HepG2 (cell line): Measurements from ENCODE around the gene TAMALIN.

Experiments used
- FOSL1 ChIP-seq: sonication (generic); formaldehyde crosslinking; IDR thresholded peaks from 2 replicates; pipeline ENCODE4 v1.9.0; 2021; ENCODE audit warnings: missing genetic modification reagents, borderline replicate concordance
- ZFP90 ChIP-seq: sonication (generic); formaldehyde crosslinking; IDR thresholded peaks from 2 replicates; pipeline ENCODE4 v1.8.0; 2022; ENCODE audit warnings: missing genetic modification reagents, mild to moderate bottlenecking, inconsistent platforms, borderline replicate concordance
- ZKSCAN8 ChIP-seq: IDR thresholded peaks from 2 replicates; pipeline ENCODE4 v1.6.1; 2016; ENCODE audit warnings: borderline replicate concordance, missing genetic modification reagents, missing compliant biosample characterization
- TF ChIP-seq, protein P1 (sequence below): IDR thresholded peaks from 2 replicates; pipeline ENCODE4 v1.6.1; 2016; ENCODE audit warnings: low read depth, borderline replicate concordance
- TF ChIP-seq, protein P2 (sequence below): IDR thresholded peaks from 2 replicates; pipeline ENCODE4 v1.6.1; 2018; ENCODE audit warnings: missing genetic modification reagents, mild to moderate bottlenecking, missing compliant biosample characterization
- TF ChIP-seq, protein P3 (sequence below): sonication (generic); formaldehyde crosslinking; IDR thresholded peaks from 2 replicates; pipeline ENCODE4 v1.9.0; 2021; ENCODE audit warnings: missing genetic modification reagents, borderline replicate concordance
- TF ChIP-seq, protein P4 (sequence below): sonication (generic); formaldehyde crosslinking; IDR thresholded peaks from 2 replicates; pipeline ENCODE4 v1.5.0; 2020; ENCODE audit warnings: mild to moderate bottlenecking, missing genetic modification reagents, moderate library complexity
- TF ChIP-seq, protein P5 (sequence below): sonication (generic); formaldehyde crosslinking; IDR thresholded peaks from 2 replicates; pipeline ENCODE4 v1.8.0; 2022; ENCODE audit warnings: mild to moderate bottlenecking, missing genetic modification reagents, borderline replicate concordance

DNA sequence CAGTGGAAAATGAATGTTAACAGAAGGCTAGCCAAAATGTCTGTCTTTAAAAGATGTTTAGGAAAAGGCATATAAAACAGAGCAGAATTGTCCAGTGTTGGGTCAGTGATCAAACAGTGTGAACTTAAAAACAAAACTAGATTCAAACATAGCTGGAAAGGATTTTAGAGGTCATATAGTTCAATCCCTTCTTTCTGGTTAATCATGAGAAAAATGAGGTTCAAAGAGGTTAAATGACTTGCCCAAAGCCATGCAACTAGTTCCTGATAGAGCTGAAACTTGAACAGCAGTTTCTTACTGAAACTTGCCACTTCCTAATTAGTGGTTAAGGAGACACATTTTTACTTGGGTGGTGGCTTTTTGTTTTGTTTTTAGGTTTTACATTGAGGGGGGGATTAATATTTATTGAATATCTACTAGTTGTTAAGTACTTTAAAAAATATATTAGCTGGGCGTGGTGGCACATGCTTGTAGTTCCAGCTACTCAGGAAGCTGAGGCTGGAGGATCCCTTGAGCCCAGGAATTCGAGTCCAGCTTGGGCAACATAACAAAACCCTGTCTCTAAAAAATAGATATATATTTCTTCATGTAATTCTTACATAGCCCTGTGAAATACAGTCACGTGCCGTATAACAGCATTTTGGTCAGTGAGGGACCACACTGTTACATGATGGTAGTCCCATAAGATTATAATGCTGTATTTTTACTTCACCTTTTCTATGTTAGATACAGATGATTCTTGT, 34.9 kb upstream of the TAMALIN start:
- TF ChIP-seq, protein P1, sequence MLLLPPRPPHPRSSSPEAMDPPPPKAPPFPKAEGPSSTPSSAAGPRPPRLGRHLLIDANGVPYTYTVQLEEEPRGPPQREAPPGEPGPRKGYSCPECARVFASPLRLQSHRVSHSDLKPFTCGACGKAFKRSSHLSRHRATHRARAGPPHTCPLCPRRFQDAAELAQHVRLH, result no peak
- TF ChIP-seq ZKSCAN8 (CRISPR knock-in tag) (no peak), ZFP90 (CRISPR knock-in tag) (no peak), FOSL1 (CRISPR knock-in tag) (no peak)
- TF ChIP-seq, protein P2, sequence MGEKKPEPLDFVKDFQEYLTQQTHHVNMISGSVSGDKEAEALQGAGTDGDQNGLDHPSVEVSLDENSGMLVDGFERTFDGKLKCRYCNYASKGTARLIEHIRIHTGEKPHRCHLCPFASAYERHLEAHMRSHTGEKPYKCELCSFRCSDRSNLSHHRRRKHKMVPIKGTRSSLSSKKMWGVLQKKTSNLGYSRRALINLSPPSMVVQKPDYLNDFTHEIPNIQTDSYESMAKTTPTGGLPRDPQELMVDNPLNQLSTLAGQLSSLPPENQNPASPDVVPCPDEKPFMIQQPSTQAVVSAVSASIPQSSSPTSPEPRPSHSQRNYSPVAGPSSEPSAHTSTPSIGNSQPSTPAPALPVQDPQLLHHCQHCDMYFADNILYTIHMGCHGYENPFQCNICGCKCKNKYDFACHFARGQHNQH (CRISPR knock-in tag), result no peak
- TF ChIP-seq, protein P3, sequence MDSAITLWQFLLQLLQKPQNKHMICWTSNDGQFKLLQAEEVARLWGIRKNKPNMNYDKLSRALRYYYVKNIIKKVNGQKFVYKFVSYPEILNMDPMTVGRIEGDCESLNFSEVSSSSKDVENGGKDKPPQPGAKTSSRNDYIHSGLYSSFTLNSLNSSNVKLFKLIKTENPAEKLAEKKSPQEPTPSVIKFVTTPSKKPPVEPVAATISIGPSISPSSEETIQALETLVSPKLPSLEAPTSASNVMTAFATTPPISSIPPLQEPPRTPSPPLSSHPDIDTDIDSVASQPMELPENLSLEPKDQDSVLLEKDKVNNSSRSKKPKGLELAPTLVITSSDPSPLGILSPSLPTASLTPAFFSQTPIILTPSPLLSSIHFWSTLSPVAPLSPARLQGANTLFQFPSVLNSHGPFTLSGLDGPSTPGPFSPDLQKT, result no peak
- TF ChIP-seq, protein P4, sequence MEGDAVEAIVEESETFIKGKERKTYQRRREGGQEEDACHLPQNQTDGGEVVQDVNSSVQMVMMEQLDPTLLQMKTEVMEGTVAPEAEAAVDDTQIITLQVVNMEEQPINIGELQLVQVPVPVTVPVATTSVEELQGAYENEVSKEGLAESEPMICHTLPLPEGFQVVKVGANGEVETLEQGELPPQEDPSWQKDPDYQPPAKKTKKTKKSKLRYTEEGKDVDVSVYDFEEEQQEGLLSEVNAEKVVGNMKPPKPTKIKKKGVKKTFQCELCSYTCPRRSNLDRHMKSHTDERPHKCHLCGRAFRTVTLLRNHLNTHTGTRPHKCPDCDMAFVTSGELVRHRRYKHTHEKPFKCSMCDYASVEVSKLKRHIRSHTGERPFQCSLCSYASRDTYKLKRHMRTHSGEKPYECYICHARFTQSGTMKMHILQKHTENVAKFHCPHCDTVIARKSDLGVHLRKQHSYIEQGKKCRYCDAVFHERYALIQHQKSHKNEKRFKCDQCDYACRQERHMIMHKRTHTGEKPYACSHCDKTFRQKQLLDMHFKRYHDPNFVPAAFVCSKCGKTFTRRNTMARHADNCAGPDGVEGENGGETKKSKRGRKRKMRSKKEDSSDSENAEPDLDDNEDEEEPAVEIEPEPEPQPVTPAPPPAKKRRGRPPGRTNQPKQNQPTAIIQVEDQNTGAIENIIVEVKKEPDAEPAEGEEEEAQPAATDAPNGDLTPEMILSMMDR (CRISPR knock-in tag), result no peak
- TF ChIP-seq, protein P5, sequence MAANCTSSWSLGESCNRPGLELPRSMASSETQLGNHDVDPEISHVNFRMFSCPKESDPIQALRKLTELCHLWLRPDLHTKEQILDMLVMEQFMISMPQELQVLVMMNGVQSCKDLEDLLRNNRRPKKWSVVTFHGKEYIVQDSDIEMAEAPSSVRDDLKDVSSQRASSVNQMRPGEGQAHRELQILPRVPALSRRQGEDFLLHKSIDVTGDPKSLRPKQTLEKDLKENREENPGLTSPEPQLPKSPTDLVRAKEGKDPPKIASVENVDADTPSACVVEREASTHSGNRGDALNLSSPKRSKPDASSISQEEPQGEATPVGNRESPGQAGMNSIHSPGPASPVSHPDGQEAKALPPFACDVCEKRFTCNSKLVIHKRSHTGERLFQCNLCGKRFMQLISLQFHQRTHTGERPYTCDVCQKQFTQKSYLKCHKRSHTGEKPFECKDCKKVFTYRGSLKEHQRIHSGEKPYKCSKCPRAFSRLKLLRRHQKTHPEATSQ, result no peak
